ENCODE measurements around the gene PLEKHA7. TPM values are rescaled to one million over a fixed set of nuclear protein-coding genes. Genes with fewer than 3 reads are reported as not detected.

Gene PLEKHA7
- total RNA-seq, 2 experiments from 2014 or later, result 0.13 TPM; not detected in 1

GRCh38 chr11:16912692-16913111 is 101.5 kb downstream of the PLEKHA7 start:
- ChIA-PET POLR2A (no interaction called here), CTCF (ENCODE audit: unreplicated experiment) (interaction anchor here (0.6 to 1.0 kb wide), 2 partner anchors 24 to 92 kb away, joined by 3 read pairs; no protein-coding TSS in a partner anchor)
- no TSS peak for BruUV-seq (replicated peaks)

DNA sequence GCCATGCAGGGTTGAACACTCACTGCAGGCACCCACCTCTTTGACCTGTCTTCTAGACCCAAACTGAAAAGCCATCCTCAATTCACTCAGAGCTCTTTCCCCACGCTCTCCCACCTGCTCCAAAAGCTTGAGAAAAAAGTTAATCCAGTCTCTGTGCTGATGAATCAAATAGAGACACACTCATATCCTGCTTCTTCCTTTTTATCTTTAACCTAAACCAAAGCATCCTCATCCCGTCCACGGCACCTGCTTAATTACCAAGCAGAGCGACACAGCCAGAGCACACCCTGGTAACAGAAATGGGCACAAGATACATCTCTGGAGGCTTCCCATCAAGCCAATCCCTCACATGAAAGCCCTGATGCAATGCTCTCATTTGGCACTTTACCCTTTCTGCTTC is 102.6 kb downstream of the PLEKHA7 start:
- Histone ChIP-seq H3K9me2 (ENCODE audit: insufficient read depth, low read length) (no peaks in the 10 kb centered on the region), H2AFZ (ENCODE audit: low read length) (no peak overlapping the region), H3K36me3 (ENCODE audit: insufficient read depth, low read length) (no peaks in the 10 kb centered on the region), H4K20me1 (ENCODE audit: insufficient read depth, low read length) (no peaks in the 10 kb centered on the region), H3K4me2 (ENCODE audit: low read length) (no peak overlapping the region), H3K27ac (ENCODE audit: low read depth, low read length, poor library complexity, severe bottlenecking) (no peak overlapping the region), H3K4me1 (ENCODE audit: insufficient read depth, low read length, poor library complexity, severe bottlenecking) (no peaks in the 10 kb centered on the region), H3K4me3 (ENCODE audit: low read depth, low read length, poor library complexity, severe bottlenecking) (no peak overlapping the region), H3K79me2 (ENCODE audit: insufficient read depth, low read depth, low read length) (no peaks in the 10 kb centered on the region), H3K9me3 (ENCODE audit: low read length) (no peaks in the 10 kb centered on the region)
- ChIA-PET POLR2A (no interaction called here), CTCF (ENCODE audit: unreplicated experiment) (no interaction called here)
- TF ChIP-seq EZH2phosphoT487 (IDR thresholded peaks at IDR 0.05; ENCODE audit: borderline replicate concordance, low read depth, low read length) (no peak), CTCF (conservative IDR thresholded peaks at IDR 0.05; ENCODE audit: low read length) (no peak)
- intact Hi-C loops (cut with micrococcal nuclease; ENCODE audit: unreplicated experiment), result no loop called here
- BruUV-seq (replicated peaks), result no TSS peak
- DNase-seq (ENCODE audit: low spot score), result no peak

More at GRCh38 chr11:16912692-16913111, 101.5 kb downstream of the PLEKHA7 start:
- TF ChIP-seq CTCF (conservative IDR thresholded peaks at IDR 0.05; ENCODE audit: low read length) (no peak), EZH2phosphoT487 (IDR thresholded peaks at IDR 0.05; ENCODE audit: borderline replicate concordance, low read depth, low read length) (no peak)
- H2AFZ ChIP-seq (ENCODE audit: low read length), result no peak overlapping the region
- H3K4me1 ChIP-seq (ENCODE audit: insufficient read depth, low read length, poor library complexity, severe bottlenecking), result no peaks in the 10 kb centered on the region
- no peaks in the 10 kb centered on the region for H4K20me1 ChIP-seq (ENCODE audit: insufficient read depth, low read length)
- no peak overlapping the region for H3K27ac ChIP-seq (ENCODE audit: low read depth, low read length, poor library complexity, severe bottlenecking)
- H3K9me3 ChIP-seq (ENCODE audit: low read length), result no peaks in the 10 kb centered on the region
- H3K9me2 ChIP-seq (ENCODE audit: insufficient read depth, low read length), result no peaks in the 10 kb centered on the region
- H3K4me3 ChIP-seq (ENCODE audit: low read depth, low read length, poor library complexity, severe bottlenecking), result no peak overlapping the region
- no peaks in the 10 kb centered on the region for H3K36me3 ChIP-seq (ENCODE audit: insufficient read depth, low read length)
- no peak for DNase-seq (ENCODE audit: low spot score)
- no peaks in the 10 kb centered on the region for H3K79me2 ChIP-seq (ENCODE audit: insufficient read depth, low read depth, low read length)
- intact Hi-C loops (cut with micrococcal nuclease; ENCODE audit: unreplicated experiment), result no loop called here
- H3K4me2 ChIP-seq (ENCODE audit: low read length), result no peak overlapping the region

DNA sequence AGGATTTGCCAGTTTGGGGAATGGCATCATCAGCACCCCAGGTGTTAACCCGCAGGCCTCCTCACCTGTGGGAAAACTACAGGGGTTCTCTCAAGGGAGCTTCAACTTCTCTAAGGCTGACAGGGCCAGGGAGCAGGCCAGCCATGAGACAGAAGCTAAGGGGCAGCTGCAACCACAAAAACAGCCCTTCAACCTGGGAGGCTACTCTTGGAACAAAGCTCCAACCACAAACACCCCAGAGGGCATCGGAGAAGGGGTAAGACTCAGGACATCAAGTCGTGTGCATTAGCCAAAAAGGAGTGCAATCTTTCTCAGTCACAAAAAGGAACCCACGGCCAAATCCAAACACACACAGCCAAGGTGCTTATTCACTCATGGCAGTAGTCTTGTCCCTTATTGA is 103.0 kb downstream of the PLEKHA7 start:
- no peaks in the 10 kb centered on the region for H3K4me1 ChIP-seq (ENCODE audit: insufficient read depth, low read length, poor library complexity, severe bottlenecking)
- ChIA-PET CTCF (ENCODE audit: unreplicated experiment) (no interaction called here), POLR2A (no interaction called here)
- no peak for DNase-seq (ENCODE audit: low spot score)
- no peak overlapping the region for H3K4me3 ChIP-seq (ENCODE audit: low read depth, low read length, poor library complexity, severe bottlenecking)
- H3K36me3 ChIP-seq (ENCODE audit: insufficient read depth, low read length), result no peaks in the 10 kb centered on the region
- H3K27ac ChIP-seq (ENCODE audit: low read depth, low read length, poor library complexity, severe bottlenecking), result no peak overlapping the region
- H3K79me2 ChIP-seq (ENCODE audit: insufficient read depth, low read depth, low read length), result no peaks in the 10 kb centered on the region
- H4K20me1 ChIP-seq (ENCODE audit: insufficient read depth, low read length), result no peaks in the 10 kb centered on the region
- TF ChIP-seq EZH2phosphoT487 (IDR thresholded peaks at IDR 0.05; ENCODE audit: borderline replicate concordance, low read depth, low read length) (no peak), CTCF (conservative IDR thresholded peaks at IDR 0.05; ENCODE audit: low read length) (no peak)
- intact Hi-C loops (cut with micrococcal nuclease; ENCODE audit: unreplicated experiment), result no loop called here
- no peak overlapping the region for H2AFZ ChIP-seq (ENCODE audit: low read length)
- no TSS peak for BruUV-seq (replicated peaks)
- no peaks in the 10 kb centered on the region for H3K9me2 ChIP-seq (ENCODE audit: insufficient read depth, low read length)
- H3K9me3 ChIP-seq (ENCODE audit: low read length), result no peaks in the 10 kb centered on the region
- no peak overlapping the region for H3K4me2 ChIP-seq (ENCODE audit: low read length)
